ENCODE measurements around the gene FCER1G. TPM values are rescaled to one million over a fixed set of nuclear protein-coding genes. Genes with fewer than 3 reads are reported as not detected.

The FCER1G gene
- polyA plus RNA-seq, 6 donors from 2014 or later, result 4.9 to 28.0 (median 12.4) TPM

DNA sequence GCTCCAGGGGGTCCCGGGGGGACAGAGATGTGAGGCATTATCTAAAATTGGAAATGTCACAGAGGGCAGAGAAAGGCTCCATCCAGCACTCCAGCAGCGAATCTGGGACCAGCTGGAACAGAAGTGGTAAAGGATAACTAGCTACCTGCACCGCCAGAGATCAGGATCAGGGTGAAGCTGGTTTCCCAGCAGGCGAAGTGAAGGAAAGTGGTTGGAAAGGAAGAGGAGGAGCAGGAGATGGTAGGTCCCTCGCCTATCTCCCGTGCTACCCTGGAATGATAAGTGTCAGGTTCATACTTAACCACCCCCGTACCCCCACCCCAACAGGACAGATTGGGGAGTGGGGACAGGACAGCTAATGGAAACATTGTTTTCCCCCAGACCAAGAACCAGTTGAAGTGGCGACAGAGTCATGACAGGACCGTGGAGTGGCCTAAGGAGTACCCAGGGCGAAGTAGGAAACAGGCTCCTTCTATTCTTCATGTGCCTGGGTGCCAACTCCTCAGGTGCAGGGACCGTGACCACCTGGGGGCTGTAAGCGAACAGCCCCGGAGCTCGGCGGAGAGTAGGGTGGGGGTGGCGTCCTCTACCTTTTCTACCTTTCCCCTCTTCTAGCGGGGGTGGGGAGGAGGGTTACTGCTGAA, 38.5 kb upstream of the FCER1G start:
- no peak for ATAC-seq (ENCODE audit: low read depth in 2 of 2)
- peak overlapping the region; percentile 89 to 100 (median 99) for H3K4me3 Mint-ChIP-seq
- peaks cover 12 to 21% of the 10 kb centered on the region in 2 donors for H3K36me3 Mint-ChIP-seq
- peak overlapping the region; percentile 93 to 99 (median 98) for H3K27ac Mint-ChIP-seq
- no peaks in the 10 kb centered on the region for H3K27me3 Mint-ChIP-seq
- no peak for DNase-seq
- no peaks in the 10 kb centered on the region for H3K9me3 Mint-ChIP-seq
- H3K4me1 Mint-ChIP-seq, result peaks cover 46 to 71% (median 65%) of the 10 kb centered on the region in 3 donors

- peak; percentile 92 to 93 for ATAC-seq (ENCODE audit: low read depth in 2 of 2)
- peak within 1 kb of the TSS; percentile 89 to 100 (median 99) for H3K4me3 Mint-ChIP-seq
- peaks cover 7 to 17% of the 10 kb centered on the region in 2 donors for H3K36me3 Mint-ChIP-seq
- H3K27me3 Mint-ChIP-seq, result no peaks in the 10 kb centered on the region
- peak within 1 kb of the TSS; percentile 93 to 99 (median 98) for H3K27ac Mint-ChIP-seq
- no peaks in the 10 kb centered on the region for H3K9me3 Mint-ChIP-seq
- peak; percentile 92 for DNase-seq
- H3K4me1 Mint-ChIP-seq, result peaks cover 51 to 75% (median 72%) of the 10 kb centered on the region in 3 donors
Measured at GRCh38 chr1:161177112-161177935, 37.8 kb upstream of the FCER1G start, which contains the start of gene B4GALT3. Gene B4GALT3 (minus strand): TSS chr1:161177507. CDS start chr1:161176060, 1,447 bp downstream.

GRCh38 chr1:161177936-161178244, 37.2 kb upstream of the FCER1G start:
- no peak for DNase-seq
- Mint-ChIP-seq H3K9me3 (no peaks in the 10 kb centered on the region), H3K36me3 (peaks cover 6 to 17% of the 10 kb centered on the region in 2 donors), H3K4me1 (peaks cover 55 to 76% (median 74%) of the 10 kb centered on the region in 3 donors), H3K4me3 (peak overlapping the region; percentile 89 to 100 (median 99)), H3K27ac (peak overlapping the region; percentile 93 to 99 (median 98)), H3K27me3 (no peaks in the 10 kb centered on the region)
- ATAC-seq (ENCODE audit: low read depth in 2 of 2), result no peak

DNA sequence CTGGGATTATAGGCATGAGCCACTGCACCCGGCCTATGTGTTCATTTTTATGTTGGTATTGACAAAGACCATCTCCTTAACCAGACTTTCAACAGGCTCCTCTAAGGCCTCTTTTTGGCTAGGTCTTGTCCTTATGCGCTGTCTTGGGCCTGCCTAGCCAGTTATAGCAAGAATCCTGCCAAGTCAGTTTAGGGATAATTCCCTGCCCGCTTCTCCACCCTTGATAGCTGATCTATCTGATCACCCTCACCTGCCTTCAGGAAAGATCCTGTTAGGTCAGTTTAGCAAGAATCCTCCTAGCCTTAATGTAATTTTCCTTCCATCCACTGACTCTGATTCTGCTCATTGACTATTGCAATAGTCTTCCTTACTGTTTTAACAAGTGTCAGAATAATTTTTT, 35.4 kb upstream of the FCER1G start:
- Mint-ChIP-seq H3K4me1 (peaks cover 65 to 80% (median 78%) of the 10 kb centered on the region in 3 donors), H3K4me3 (peak overlapping the region in 3 of 8 donors; percentile 3 to 74 (median 56))
- DNase-seq, result no peak

DNA sequence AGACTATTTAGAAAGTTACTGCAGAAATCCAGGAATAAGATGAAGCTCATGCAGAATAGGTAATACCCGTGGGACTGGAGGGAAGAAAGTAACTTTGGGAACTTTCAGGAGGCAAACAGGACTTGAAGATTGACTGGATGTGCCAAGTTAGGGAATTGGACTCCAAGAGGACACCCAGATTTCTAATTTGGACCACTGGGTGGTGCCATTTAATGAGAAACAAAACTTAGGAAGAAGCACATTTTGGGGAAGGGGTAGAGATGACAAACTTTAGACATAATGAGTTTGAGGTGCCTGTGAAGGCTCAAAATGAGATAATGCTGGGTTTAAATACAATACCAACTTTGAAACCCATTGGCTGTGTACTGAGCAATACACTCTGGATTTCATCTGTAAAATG, 34.5 kb upstream of the FCER1G start:
- Mint-ChIP-seq H3K4me1 (peaks cover 63 to 81% (median 77%) of the 10 kb centered on the region in 3 donors), H3K27me3 (no peaks in the 10 kb centered on the region), H3K36me3 (no peaks in the 10 kb centered on the region), H3K4me3 (peak overlapping the region in 3 of 8 donors; percentile 3 to 56 (median 23)), H3K27ac (peak overlapping the region in 3 of 6 donors; percentile 30 to 83 (median 63)), H3K9me3 (no peaks in the 10 kb centered on the region)
- DNase-seq (no peak), ATAC-seq (ENCODE audit: low read depth in 2 of 2) (no peak)

More for the DNA sequence above, 35.4 kb upstream of the FCER1G start:
- ATAC-seq (ENCODE audit: low read depth in 2 of 2), result no peak
- H3K27ac Mint-ChIP-seq, result peak overlapping the region in 4 of 6 donors; percentile 50 to 82 (median 60)
- no peaks in the 10 kb centered on the region for H3K9me3 Mint-ChIP-seq
- H3K27me3 Mint-ChIP-seq, result no peaks in the 10 kb centered on the region
- H3K36me3 Mint-ChIP-seq, result peaks cover 1 to 3% of the 10 kb centered on the region in 2 donors

DNA sequence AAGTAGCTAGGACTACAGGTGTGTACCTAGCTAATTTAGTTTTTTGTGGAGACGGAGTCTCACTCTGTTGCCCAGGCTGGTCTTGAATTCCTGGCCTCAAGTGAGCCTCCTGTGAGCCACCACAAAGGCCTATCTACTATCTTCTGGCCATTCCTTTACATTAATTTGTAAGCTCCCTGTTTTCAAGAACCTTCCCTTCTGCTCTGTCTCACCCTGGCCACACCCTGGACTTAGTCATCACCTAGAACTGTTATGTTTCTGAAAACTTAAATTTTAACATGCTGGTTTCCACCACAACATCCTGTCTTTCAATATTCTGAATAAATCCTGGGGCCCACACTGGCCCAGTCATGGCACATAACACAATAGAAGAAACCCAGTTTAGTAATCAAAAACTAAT, 32.9 kb upstream of the FCER1G start:
- ATAC-seq (ENCODE audit: low read depth in 2 of 2) (no peak), DNase-seq (no peak)
- no peaks in the 10 kb centered on the region for H3K36me3 Mint-ChIP-seq
- no peaks in the 10 kb centered on the region for H3K27me3 Mint-ChIP-seq
- H3K9me3 Mint-ChIP-seq, result no peaks in the 10 kb centered on the region
- H3K27ac Mint-ChIP-seq, result peak overlapping the region; percentile 43 to 83 (median 70)
- H3K4me1 Mint-ChIP-seq, result peaks cover 64 to 81% (median 79%) of the 10 kb centered on the region in 3 donors
- H3K4me3 Mint-ChIP-seq, result peak overlapping the region; percentile 27 to 84 (median 52)

GRCh38 chr1:161185282-161185682, 29.8 kb upstream of the FCER1G start:
- Mint-ChIP-seq H3K4me3 (peak overlapping the region; percentile 72 to 93 (median 86)), H3K27ac (peak overlapping the region; percentile 84 to 98 (median 91)), H3K27me3 (no peaks in the 10 kb centered on the region), H3K4me1 (peaks cover 66 to 89% (median 83%) of the 10 kb centered on the region in 3 donors), H3K9me3 (no peaks in the 10 kb centered on the region), H3K36me3 (no peaks in the 10 kb centered on the region)
- DNase-seq (peak; percentile 86), ATAC-seq (ENCODE audit: low read depth in 2 of 2) (peak; percentile 81 to 83)

DNA sequence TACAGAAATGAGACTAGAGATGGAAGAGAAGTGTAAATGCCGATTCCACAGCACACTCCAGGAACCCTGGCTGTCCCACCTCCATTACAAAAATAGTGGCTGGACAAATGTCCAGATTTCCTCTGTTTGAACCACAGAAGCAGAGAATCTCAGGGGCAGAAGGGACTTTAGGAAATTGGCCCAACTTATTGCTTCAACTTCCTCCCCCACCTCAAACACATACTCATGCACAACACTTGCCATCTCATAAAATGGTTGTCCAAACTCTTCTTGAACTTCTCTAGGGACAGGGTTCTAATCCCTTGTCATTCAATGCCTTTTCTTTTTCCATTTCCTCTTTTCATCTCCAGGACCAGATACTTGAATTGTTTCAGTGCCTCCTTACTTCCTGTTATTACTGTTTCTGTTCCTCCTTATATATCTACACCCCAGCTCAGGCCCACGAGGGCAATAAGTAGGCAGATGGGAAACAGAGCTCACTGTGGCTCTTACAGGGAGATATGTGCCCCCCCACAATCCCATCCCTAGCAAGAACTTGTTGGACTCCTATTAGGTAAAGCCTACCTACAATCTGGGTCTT, 29.3 kb upstream of the FCER1G start:
- peak; percentile 78 for DNase-seq
- Mint-ChIP-seq H3K27me3 (no peaks in the 10 kb centered on the region), H3K4me1 (peaks cover 61 to 86% (median 77%) of the 10 kb centered on the region in 3 donors), H3K9me3 (no peaks in the 10 kb centered on the region), H3K36me3 (no peaks in the 10 kb centered on the region), H3K27ac (peak overlapping the region; percentile 84 to 98 (median 91)), H3K4me3 (peak overlapping the region; percentile 72 to 93 (median 86))
- ATAC-seq (ENCODE audit: low read depth in 2 of 2), result peak; percentile 72 to 75

GRCh38 chr1:161187311-161187710, 27.8 kb upstream of the FCER1G start:
- ATAC-seq (ENCODE audit: low read depth in 2 of 2), result no peak
- peak overlapping the region; percentile 58 to 96 (median 88) for H3K27ac Mint-ChIP-seq
- H3K4me1 Mint-ChIP-seq, result peaks cover 56 to 86% (median 73%) of the 10 kb centered on the region in 3 donors
- H3K9me3 Mint-ChIP-seq, result no peaks in the 10 kb centered on the region
- H3K4me3 Mint-ChIP-seq, result peak overlapping the region in 6 of 8 donors; percentile 49 to 85 (median 73)
- DNase-seq, result no peak
- no peaks in the 10 kb centered on the region for H3K27me3 Mint-ChIP-seq
- H3K36me3 Mint-ChIP-seq, result no peaks in the 10 kb centered on the region

DNA sequence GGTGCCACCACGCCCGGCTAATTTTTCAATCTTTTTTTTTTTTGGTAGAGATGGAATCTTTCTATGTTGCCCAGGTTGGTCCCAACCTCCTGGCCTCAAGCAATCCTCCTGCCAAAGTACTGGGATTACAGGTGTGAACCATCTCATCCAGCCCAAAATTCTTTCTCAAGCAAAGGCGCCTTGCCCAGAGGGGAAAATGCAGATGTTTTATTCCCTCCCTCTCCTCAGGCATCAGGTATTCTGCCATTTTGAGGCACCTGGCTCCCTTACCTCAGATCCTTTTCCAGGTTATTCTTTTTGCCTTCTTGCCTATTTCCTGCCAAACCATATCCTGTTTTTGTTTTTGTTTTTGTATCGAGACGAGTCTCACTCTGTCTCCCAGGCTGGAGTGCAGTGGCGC, 26.7 kb upstream of the FCER1G start:
- peak overlapping the region; percentile 23 to 91 (median 76) for H3K27ac Mint-ChIP-seq
- H3K4me3 Mint-ChIP-seq, result peak overlapping the region in 1 of 8 donors; percentile 42
- H3K27me3 Mint-ChIP-seq, result no peaks in the 10 kb centered on the region
- H3K36me3 Mint-ChIP-seq, result no peaks in the 10 kb centered on the region
- H3K9me3 Mint-ChIP-seq, result no peaks in the 10 kb centered on the region
- ATAC-seq (ENCODE audit: low read depth in 2 of 2) (no peak), DNase-seq (no peak)
- peaks cover 58 to 82% (median 74%) of the 10 kb centered on the region in 3 donors for H3K4me1 Mint-ChIP-seq

DNA sequence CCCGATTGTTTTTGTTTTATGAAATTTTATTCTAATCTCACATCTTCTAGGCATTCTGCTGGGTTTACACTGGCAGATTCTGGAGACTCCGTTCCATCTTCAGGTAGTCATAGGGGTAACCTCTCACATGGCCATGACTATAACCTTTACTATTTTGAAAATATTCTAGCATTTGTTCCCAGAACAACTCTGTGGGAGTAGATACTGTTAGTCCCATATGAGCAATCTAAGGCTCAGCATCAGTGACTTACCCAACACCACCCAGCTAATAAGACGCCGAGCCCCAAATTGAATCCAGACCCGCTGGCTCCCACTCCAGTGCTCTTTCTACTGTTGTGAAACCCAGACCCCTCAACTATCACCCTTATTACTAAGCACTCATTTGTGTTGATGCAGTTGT, 26.1 kb upstream of the FCER1G start:
- DNase-seq, result no peak
- H3K4me3 Mint-ChIP-seq, result peak overlapping the region in 1 of 8 donors; percentile 32

GRCh38 chr1:161190962-161191521, 24.1 kb upstream of the FCER1G start:
- DNase-seq (no peak), ATAC-seq (ENCODE audit: low read depth in 2 of 2) (no peak)
- peak overlapping the region in 1 of 6 donors; percentile 30 for H3K27ac Mint-ChIP-seq
- no peak overlapping the region for H3K4me3 Mint-ChIP-seq
- H3K9me3 Mint-ChIP-seq, result no peaks in the 10 kb centered on the region
- H3K27me3 Mint-ChIP-seq, result no peaks in the 10 kb centered on the region
- no peaks in the 10 kb centered on the region for H3K36me3 Mint-ChIP-seq
- peaks cover 51 to 74% (median 71%) of the 10 kb centered on the region in 3 donors for H3K4me1 Mint-ChIP-seq

More for the DNA sequence above, 26.1 kb upstream of the FCER1G start:
- H3K27ac Mint-ChIP-seq, result peak overlapping the region in 5 of 6 donors; percentile 23 to 90 (median 34)
- no peak for ATAC-seq (ENCODE audit: low read depth in 2 of 2)
- H3K27me3 Mint-ChIP-seq, result no peaks in the 10 kb centered on the region
- no peaks in the 10 kb centered on the region for H3K36me3 Mint-ChIP-seq
- H3K4me1 Mint-ChIP-seq, result peaks cover 52 to 75% (median 72%) of the 10 kb centered on the region in 3 donors
- H3K9me3 Mint-ChIP-seq, result no peaks in the 10 kb centered on the region

DNA sequence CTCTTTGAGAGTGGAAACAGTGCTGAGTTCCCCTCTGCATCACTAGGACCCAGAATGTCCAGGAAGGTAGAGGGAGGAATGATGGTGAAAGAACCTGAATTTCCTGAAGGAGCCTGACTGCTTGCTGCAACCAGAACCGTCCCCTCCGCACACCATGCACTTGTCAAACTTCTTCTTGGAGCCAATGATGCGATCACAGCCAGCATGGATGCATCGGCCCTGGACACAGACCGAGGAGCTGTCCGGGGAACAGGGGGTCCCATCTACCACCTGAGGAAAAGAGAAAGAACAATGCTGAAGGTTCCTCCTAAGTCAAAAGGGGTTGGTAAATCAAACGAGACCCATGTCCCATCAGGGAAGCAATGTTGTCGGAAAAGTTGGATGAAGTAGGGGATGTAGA, 23.1 kb upstream of the FCER1G start:
- Mint-ChIP-seq H3K4me3 (peak overlapping the region in 3 of 8 donors; percentile 39 to 78 (median 62)), H3K9me3 (no peaks in the 10 kb centered on the region), H3K4me1 (peaks cover 46 to 69% (median 65%) of the 10 kb centered on the region in 3 donors), H3K27me3 (no peaks in the 10 kb centered on the region), H3K27ac (peak overlapping the region in 1 of 6 donors; percentile 56), H3K36me3 (no peaks in the 10 kb centered on the region)
- ATAC-seq (ENCODE audit: low read depth in 2 of 2), result no peak
- no peak for DNase-seq
